ENCODE data around the gene CD6. TPM values are rescaled to one million over a fixed set of nuclear protein-coding genes. Genes with fewer than 3 reads are reported as not detected.

CD6 gene
- total RNA-seq, 1 experiment from 2014 or later, result 1.4 TPM

- TF ChIP-seq, protein P1, sequence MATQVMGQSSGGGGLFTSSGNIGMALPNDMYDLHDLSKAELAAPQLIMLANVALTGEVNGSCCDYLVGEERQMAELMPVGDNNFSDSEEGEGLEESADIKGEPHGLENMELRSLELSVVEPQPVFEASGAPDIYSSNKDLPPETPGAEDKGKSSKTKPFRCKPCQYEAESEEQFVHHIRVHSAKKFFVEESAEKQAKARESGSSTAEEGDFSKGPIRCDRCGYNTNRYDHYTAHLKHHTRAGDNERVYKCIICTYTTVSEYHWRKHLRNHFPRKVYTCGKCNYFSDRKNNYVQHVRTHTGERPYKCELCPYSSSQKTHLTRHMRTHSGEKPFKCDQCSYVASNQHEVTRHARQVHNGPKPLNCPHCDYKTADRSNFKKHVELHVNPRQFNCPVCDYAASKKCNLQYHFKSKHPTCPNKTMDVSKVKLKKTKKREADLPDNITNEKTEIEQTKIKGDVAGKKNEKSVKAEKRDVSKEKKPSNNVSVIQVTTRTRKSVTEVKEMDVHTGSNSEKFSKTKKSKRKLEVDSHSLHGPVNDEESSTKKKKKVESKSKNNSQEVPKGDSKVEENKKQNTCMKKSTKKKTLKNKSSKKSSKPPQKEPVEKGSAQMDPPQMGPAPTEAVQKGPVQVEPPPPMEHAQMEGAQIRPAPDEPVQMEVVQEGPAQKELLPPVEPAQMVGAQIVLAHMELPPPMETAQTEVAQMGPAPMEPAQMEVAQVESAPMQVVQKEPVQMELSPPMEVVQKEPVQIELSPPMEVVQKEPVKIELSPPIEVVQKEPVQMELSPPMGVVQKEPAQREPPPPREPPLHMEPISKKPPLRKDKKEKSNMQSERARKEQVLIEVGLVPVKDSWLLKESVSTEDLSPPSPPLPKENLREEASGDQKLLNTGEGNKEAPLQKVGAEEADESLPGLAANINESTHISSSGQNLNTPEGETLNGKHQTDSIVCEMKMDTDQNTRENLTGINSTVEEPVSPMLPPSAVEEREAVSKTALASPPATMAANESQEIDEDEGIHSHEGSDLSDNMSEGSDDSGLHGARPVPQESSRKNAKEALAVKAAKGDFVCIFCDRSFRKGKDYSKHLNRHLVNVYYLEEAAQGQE (IDR thresholded peaks at IDR 0.05; ENCODE audit: low read depth), result no peak
- TF ChIP-seq EZH2phosphoT487 (IDR thresholded peaks at IDR 0.05; ENCODE audit: borderline replicate concordance) (no peak), CEBPB (IDR thresholded peaks at IDR 0.05; ENCODE audit: low read depth) (no peak), MAX (IDR thresholded peaks at IDR 0.05) (no peak), SP1 (IDR thresholded peaks at IDR 0.05; ENCODE audit: low read depth) (no peak), ZNF274 (IDR thresholded peaks at IDR 0.05; ENCODE audit: low read depth, low read length) (no peak), POLR2A (IDR thresholded peaks at IDR 0.05; ENCODE audit: borderline replicate concordance, extremely low read depth, insufficient read depth, insufficient read length) (no peak)
- TF ChIP-seq, protein P2, sequence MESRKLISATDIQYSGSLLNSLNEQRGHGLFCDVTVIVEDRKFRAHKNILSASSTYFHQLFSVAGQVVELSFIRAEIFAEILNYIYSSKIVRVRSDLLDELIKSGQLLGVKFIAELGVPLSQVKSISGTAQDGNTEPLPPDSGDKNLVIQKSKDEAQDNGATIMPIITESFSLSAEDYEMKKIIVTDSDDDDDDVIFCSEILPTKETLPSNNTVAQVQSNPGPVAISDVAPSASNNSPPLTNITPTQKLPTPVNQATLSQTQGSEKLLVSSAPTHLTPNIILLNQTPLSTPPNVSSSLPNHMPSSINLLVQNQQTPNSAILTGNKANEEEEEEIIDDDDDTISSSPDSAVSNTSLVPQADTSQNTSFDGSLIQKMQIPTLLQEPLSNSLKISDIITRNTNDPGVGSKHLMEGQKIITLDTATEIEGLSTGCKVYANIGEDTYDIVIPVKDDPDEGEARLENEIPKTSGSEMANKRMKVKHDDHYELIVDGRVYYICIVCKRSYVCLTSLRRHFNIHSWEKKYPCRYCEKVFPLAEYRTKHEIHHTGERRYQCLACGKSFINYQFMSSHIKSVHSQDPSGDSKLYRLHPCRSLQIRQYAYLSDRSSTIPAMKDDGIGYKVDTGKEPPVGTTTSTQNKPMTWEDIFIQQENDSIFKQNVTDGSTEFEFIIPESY (IDR thresholded peaks at IDR 0.05; ENCODE audit: extremely low read depth, insufficient replicate concordance, low read length), result no peak
Observed at GRCh38 chr11:61049063-61049377, 77.5 kb downstream of the CD6 start (continued).

- ChIA-PET RAD21 (ENCODE audit: low non-redundant PET in 1 of 2, low total read pairs in 2 of 2, uncharacterized antibody in 2 of 2, unreplicated experiment in 2 of 2) (no interaction called here), POLR2A (no interaction called here), CTCF (no interaction called here)
- Histone ChIP-seq H3K9me3 (ENCODE audit: control insufficient read depth in 1 of 2, insufficient read depth in 1 of 2, low read depth in 1 of 2, low read length in 2 of 2) (no peaks in the 10 kb centered on the region), H3K9ac (ENCODE audit: low read length) (no peak overlapping the region), H3K27ac (ENCODE audit: low read depth, low read length) (no peak overlapping the region), H3K4me1 (ENCODE audit: control insufficient read depth in 1 of 2, insufficient read depth in 2 of 2, low read length in 2 of 2) (no peaks in the 10 kb centered on the region; a peak in 1 of 4 replicates), H3K36me3 (ENCODE audit: control insufficient read depth in 1 of 2, insufficient read depth in 2 of 2, low read length in 2 of 2) (no peaks in the 10 kb centered on the region), H2AFZ (ENCODE audit: low read depth, low read length, poor library complexity, severe bottlenecking) (no peak overlapping the region), H3K9me2 (ENCODE audit: insufficient read depth) (no peaks in the 10 kb centered on the region), H3K4me3 (replicated peaks in 1 of 2; ENCODE audit: low read depth in 1 of 2, low read length in 2 of 2) (no peak overlapping the region), H3K79me2 (ENCODE audit: insufficient read depth, low read length) (no peaks in the 10 kb centered on the region), H3K27me3 (ENCODE audit: insufficient read depth, low read length) (peaks cover 12% of the 10 kb centered on the region; the same call in 1 of the 2 replicates), H4K20me1 (ENCODE audit: insufficient read depth) (no peaks in the 10 kb centered on the region), H3K4me2 (ENCODE audit: low read length) (no peak overlapping the region)
- intact Hi-C loops (cut with micrococcal nuclease), result no loop called here
- BruUV-seq (replicated peaks), result no TSS peak
- TF ChIP-seq, protein P1 (IDR thresholded peaks at IDR 0.05; ENCODE audit: low read depth), result no peak
- TF ChIP-seq, protein P2 (IDR thresholded peaks at IDR 0.05; ENCODE audit: extremely low read depth, insufficient replicate concordance, low read length), result no peak
- TF ChIP-seq SRF (IDR thresholded peaks at IDR 0.05; ENCODE audit: low read depth) (no peak), CBX3 (IDR thresholded peaks at IDR 0.05; ENCODE audit: low read depth) (no peak), FOSL1 (IDR thresholded peaks at IDR 0.05; ENCODE audit: low read depth) (no peak), ATF3 (IDR thresholded peaks at IDR 0.05) (no peak), RAD21 (IDR thresholded peaks at IDR 0.05; ENCODE audit: low read depth) (no peak)
- no peak for DNase-seq (ENCODE audit: low read depth, low spot score)
- ATAC-seq, result no peak
Observed at GRCh38 chr11:61049859-61050258, 78.4 kb downstream of the CD6 start.

All from HCT116 (cell line).